ENCODE data around the gene SRC. TPM values are rescaled to one million over a fixed set of nuclear protein-coding genes. Genes with fewer than 3 reads are reported as not detected.

SRC gene
- total RNA-seq, 1 experiment from 2014 or later: 15.3 TPM

GRCh38 chr20:37349517-37350491, 3.9 kb downstream of the SRC start:
- no peak for DNase-seq (ENCODE audit: low spot score)

GRCh38 chr20:37350649-37351574, 5.0 kb downstream of the SRC start:
- DNase-seq (ENCODE audit: low spot score): no peak

- peak; percentile 16 for DNase-seq (ENCODE audit: low spot score)
Measured at GRCh38 chr20:37351689-37352607, 6.0 kb downstream of the SRC start.

- DNase-seq (ENCODE audit: low spot score): no peak
Measured at GRCh38 chr20:37352608-37352980, 6.7 kb downstream of the SRC start.

- no peak for DNase-seq (ENCODE audit: low spot score)
Measured at GRCh38 chr20:37353285-37353849, 7.4 kb downstream of the SRC start.

- DNase-seq (ENCODE audit: low spot score): no peak
Measured at GRCh38 chr20:37354210-37355195, 8.6 kb downstream of the SRC start.

- no peak for DNase-seq (ENCODE audit: low spot score)
Measured at GRCh38 chr20:37355252-37356180, 9.6 kb downstream of the SRC start.

GRCh38 chr20:37356387-37356786, 10.4 kb downstream of the SRC start:
- peak; percentile 52 for DNase-seq (ENCODE audit: low spot score)

- no peak for DNase-seq (ENCODE audit: low spot score)
Measured at GRCh38 chr20:37356961-37357371, 11.0 kb downstream of the SRC start.

GRCh38 chr20:37357481-37358365, 11.8 kb downstream of the SRC start:
- no peak for DNase-seq (ENCODE audit: low spot score)

- DNase-seq (ENCODE audit: low spot score): no peak
Measured at GRCh38 chr20:37358366-37359150, 12.6 kb downstream of the SRC start.

GRCh38 chr20:37359331-37359730, 13.4 kb downstream of the SRC start:
- no peak for DNase-seq (ENCODE audit: low spot score)

GRCh38 chr20:37359836-37360235, 13.9 kb downstream of the SRC start:
- DNase-seq (ENCODE audit: low spot score): no peak

- no peak for DNase-seq (ENCODE audit: low spot score)
Measured at GRCh38 chr20:37360391-37361115, 14.6 kb downstream of the SRC start.

GRCh38 chr20:37361336-37361735, 15.4 kb downstream of the SRC start:
- no peak for DNase-seq (ENCODE audit: low spot score)

GRCh38 chr20:37362231-37362792, 16.4 kb downstream of the SRC start:
- DNase-seq (ENCODE audit: low spot score): no peak
